Epidermal melanocyte (primary cell): ENCODE data around the gene RNF126.
A peak's percentile ranks its signal among the peaks of the same experiment; 100 is the strongest.
"Not testable (repeated sequence)": the region's sequence is repeated elsewhere in the genome, so short reads cannot be mapped to it uniquely, and the experiment has no call there.

Experiments
- DNase-seq: peaks from one replicate; pipeline ENCODE4 v3.0.0; 2011; ENCODE audit warnings: low spot score; ENCODE audit not compliant: insufficient read length

RNF126 gene

GRCh38 chr19:629961-630714 is 32.9 kb downstream of the RNF126 start:
- DNase-seq: no peak

DNA sequence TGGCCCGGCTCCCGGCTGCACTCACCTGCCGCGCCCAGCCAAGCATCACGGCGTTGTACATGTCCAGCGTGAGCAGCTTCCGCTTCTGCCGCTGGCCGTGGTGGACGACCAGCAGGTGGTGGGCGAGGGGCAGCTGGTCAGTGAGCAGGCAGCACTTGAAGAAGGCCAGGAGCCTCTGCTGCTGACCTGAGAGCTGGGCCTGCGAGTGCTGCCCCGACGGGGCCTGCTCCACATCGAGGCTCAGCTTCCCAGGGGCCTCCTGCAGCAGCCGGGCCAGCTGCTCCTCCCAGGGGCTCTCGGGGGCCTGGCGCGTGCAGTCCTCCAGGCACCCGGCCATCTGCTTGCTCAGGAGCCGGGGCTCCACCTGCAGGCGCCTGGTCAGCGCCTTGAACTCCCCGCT is 33.5 kb downstream of the RNF126 start:
- not testable (repeated sequence) for DNase-seq

DNA sequence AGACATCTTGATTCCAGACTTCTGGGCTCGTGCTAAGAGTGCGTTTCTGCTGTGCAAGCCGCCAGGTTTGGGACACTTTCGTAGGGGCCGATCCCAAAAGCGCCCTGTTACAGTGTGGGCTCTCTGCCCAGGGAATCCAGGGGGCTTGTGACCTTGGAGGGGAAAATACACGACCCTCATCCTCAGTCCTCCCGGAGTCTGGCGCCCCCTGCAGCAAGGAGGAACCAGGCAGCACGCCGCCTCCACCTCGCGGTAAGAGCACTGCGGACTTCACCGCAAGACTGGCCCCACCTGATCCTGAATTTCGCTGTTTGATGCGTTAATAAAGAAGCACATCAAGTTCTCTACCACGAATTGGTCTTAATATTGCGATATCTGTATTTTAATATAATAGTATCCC is 34.8 kb downstream of the RNF126 start:
- DNase-seq: no peak

DNA sequence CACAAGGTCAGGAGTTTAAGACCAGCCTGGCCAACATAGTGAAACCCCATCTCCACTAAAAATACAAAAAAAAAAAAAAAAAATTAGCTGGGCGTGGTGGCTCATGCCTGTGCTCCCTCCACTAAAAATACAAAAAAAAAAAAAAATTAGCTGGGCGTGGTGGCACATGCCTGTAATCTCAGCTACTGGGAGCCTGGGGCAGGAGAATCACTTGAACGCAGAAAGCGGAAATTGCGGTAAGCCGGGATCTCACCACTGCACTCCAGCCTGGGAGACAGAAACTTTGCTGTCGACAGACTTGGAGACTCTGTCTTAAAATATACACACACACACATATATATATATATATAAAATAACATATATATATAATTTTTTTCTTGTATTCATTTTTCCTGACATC is 36.4 kb downstream of the RNF126 start:
- not testable (repeated sequence) for DNase-seq

GRCh38 chr19:625257-625656 is 37.8 kb downstream of the RNF126 start:
- no peak for DNase-seq

- no peak for DNase-seq
These were observed 38.4 kb downstream of the RNF126 start for GRCh38 chr19:624433-625109.

DNA sequence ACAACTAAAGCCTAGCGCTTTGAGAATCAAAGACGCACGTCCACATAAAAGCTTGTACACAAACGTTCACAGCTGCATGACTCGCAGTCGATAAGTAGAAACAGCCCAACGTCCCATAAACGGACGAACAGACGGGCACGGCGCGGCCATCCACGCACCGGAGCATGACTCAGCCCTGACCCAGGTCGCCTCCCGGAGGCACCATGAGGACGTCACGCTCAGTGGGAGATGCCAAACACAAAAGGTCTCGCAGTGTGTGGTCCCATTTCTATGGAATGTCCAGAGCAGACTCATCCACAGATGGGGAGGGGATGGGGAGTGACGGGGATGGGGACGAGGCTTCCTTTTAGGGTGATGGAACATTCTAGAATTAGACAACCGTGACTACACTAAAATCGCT is 39.0 kb downstream of the RNF126 start:
- peak; percentile 69 for DNase-seq

DNA sequence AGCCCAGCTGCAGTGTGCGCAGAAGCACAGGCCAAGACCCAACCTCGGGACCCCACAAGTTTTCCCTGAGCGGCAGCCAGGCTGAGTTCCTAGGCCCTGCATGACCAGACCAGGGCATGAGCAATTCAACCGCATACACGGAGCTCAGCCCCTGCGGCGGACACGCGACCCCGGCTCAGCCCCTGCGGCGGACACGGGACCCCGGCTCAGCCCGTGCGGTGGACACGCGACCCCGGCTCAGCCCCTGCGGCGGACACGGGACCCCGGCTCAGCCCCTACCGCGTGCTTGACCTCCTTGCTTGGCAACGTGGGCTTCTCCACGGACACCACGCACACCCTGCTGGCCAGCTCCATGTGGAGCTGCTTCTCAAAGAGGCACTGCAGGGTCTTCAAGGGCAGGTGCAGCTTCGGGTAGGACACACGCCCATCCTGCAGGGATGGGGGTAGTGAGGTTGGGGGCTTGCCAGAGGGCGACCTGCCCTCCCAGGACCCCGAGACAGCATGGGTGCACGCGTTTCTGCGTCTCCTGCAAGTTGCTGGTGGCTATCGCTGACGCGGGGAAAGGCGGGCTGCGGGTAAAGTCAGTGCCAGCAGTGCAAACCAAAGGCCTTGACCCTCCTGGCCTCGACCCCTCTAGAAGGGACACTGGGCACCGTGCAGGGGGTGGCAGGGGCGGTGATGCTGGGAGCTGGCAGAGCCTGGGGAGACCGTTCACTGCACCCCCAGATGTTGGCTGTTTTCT is 39.7 kb downstream of the RNF126 start:
- DNase-seq: no peak

GRCh38 chr19:622666-623065 is 40.3 kb downstream of the RNF126 start:
- no peak for DNase-seq

DNA sequence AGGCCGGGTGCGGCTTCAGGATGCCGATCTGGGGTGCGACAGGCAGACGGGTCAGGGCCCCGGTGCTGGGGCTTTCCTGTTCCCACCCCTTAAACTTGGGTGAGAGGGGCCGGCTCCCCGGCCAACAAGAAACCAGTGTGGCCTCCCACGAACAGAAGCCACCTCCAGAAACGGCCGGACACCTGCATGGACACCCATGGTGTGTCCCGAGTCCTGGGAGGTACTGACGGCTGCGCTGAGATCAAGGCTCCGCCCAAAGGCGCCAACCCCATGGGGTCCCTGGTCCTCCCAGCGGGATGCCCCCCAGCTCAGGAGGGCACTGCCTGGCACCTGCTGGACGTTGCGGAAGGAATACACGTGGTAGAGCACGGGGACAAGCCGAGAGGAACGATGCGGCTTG is 41.2 kb downstream of the RNF126 start:
- no peak for DNase-seq

GRCh38 chr19:621191-621590 is 41.8 kb downstream of the RNF126 start:
- not testable (repeated sequence) for DNase-seq

- DNase-seq: no peak
These were observed 42.7 kb downstream of the RNF126 start for GRCh38 chr19:620166-620862.

DNA sequence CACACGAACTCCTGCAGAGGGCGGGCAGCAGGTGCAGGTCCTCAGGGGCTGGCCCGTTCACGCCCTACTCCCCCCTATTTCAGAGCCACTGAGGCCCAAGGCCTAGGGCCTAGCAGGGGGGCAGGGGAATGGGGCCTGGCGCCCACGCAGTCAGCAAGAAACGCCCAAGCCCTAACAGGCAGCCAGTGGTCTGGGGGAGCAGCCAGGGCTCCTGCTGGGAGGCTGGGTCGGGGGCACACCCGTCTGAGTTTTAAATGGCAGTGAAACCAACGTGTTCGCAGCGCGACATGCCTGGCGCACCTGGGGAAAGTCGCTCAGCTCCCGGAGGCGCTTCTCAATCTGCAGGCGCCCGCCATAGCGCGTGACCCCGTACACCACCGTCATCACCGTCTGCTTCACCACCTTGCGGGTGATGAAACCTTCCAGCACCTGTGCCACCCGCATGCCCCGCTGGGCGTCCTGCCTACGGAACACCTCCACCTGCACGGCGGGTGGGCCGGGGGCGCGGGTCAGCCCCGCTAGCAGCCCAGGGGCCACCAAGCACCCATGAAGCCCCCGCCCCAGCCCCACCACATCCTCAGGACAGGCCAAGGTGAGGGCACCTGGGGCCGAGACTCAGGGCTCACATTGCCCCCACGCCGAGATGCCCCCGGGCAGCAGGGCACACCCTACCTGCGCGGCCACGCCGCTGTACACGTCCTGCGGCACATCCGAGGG is 43.6 kb downstream of the RNF126 start:
- no peak for DNase-seq

DNA sequence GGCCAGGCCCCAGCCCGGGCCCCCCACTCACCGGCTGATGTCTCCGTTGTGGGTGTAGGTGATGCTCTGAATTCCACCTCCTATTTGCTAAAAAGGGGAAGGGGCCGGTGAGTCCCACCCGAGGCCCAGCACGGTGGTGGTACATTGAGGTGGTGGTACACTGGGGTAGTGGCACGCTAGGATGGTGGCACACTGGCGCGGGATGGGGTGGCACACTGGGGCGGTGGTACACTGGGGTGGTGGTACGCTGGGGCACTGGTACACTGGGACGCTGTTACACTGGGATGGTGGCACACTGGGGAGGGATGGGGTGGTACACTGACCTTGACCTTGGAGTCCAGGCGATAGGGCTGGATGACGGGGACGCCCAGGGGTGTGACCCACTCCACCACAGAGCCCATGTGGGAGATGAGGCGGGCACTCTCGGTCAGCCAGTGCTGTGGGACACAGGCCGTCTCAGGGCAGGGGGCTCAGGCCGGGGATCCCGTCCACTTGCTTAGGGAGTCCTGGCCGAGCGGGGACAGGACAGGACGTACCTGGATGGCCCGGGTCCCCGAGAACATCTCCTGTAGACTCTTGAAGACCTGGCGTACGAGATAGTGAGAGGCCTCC is 44.2 kb downstream of the RNF126 start:
- no peak for DNase-seq

GRCh38 chr19:618247-618619 is 44.8 kb downstream of the RNF126 start:
- DNase-seq: no peak

DNA sequence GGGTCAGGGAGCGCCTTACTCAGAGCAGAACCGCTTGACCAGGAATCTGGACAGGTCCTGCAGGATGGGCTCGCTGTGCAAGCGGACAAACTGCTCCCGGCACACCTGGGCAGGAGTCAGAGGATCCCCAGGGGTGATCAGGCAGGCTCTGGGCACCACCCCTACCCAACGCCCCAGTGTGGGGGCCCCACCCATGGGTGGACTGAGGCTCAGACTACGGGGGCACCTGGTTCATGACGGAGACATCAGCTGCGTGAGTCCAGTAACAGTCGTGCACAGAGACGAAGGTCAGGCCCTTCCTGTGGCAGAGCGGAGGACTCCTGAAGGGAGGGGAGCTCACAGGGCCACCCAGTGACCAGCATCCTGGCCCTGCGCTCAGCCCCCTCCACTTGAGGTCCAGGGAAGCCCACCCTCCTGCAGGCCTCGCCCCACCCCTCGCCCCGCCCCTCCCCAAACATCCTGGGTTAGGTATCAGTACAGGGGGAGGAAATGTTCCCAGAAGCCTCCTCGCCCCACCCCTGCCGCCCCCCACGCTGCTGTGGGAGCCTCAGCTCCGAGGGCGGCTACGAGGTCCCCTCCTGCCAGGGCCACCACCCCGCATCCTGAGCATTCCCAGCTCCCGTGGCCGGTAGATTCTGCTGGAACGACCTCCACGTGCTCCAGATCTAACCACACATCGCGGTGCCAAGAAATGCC is 45.3 kb downstream of the RNF126 start:
- DNase-seq: no peak

- DNase-seq: no peak
These were observed 46.1 kb downstream of the RNF126 start for GRCh38 chr19:616747-617526.

DNA sequence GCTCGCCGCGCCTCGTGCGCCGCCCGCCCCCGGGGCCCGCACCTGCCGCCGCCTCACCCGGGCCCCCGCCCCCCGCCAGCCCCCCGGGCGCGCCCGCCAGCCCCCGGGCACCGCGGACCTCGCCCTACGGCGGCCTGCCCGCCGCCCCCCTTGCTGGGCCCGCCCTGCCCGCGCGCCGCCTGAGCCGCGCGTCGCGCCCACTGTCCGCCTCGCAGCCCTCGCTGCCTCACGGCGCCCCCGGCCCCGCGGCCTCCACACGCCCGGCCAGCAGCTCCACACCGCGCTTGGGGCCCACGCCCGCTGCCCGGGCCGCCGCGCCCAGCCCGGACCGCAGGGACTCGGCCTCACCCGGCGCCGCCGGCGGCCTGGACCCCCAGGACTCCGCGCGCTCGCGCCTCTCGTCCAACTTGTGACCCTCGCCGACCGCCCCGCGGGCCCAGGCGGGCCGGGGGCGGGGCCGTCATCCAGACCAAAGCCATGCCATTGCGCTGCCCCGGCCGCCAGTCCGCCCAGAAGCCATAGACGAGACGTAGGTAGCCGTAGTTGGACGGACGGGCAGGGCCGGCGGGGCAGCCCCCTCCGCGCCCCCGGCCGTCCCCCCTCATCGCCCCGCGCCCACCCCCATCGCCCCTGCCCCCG is 46.8 kb downstream of the RNF126 start:
- DNase-seq: no peak

DNA sequence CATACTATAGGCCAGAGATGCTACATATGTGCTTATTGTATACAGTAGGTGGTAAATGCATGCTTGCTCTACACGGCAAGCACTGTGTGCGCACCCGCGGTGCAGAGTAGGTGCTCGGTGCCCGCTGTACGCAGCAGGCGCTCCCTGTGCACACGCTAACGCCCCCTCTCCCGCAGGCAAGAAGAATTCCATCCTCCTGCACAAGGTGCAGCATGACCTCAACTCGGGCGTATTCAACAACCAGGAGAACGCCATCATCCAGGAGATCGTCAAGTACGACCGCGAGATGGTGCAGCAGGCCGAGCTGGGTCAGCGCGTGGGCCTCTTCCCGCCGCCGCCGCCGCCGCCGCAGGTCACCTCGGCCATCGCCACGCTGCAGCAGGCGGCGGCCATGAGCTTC is 47.4 kb downstream of the RNF126 start:
- no peak for DNase-seq
